Activated gamma-delta T cell treated with anti-CD3 and anti-CD28 coated beads, Interleukin-2, amount 50 U/mL, for 16 hours (primary cell): ENCODE results near the gene TXNRD2.
A peak's percentile ranks its signal among the peaks of the same experiment; 100 is the strongest.

ENCODE experiments used
- DNase-seq: peaks from one replicate; pipeline ENCODE4 v3.0.0-alpha.2; 2020; ENCODE audit warnings: low read depth

Gene TXNRD2

DNA sequence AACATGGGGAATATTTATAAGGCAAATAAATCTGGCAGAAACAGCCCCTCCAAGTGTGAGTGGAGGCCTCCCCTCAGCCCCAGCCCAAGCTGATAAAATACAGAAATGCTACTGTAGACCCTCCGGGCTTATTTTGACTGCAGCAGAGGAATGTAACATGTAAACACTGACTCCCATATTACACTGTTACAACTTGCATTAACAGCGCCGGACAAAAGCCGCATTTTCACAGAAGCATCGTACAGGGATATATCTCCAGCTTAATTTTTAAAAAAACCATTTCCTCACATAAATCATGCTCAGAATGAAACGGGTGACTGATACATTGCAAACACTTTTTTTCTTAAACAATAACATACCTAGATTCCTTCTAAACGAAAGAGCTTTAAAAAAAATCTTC lies 36.7 kb downstream of the TXNRD2 start:
- no peak for DNase-seq

DNA sequence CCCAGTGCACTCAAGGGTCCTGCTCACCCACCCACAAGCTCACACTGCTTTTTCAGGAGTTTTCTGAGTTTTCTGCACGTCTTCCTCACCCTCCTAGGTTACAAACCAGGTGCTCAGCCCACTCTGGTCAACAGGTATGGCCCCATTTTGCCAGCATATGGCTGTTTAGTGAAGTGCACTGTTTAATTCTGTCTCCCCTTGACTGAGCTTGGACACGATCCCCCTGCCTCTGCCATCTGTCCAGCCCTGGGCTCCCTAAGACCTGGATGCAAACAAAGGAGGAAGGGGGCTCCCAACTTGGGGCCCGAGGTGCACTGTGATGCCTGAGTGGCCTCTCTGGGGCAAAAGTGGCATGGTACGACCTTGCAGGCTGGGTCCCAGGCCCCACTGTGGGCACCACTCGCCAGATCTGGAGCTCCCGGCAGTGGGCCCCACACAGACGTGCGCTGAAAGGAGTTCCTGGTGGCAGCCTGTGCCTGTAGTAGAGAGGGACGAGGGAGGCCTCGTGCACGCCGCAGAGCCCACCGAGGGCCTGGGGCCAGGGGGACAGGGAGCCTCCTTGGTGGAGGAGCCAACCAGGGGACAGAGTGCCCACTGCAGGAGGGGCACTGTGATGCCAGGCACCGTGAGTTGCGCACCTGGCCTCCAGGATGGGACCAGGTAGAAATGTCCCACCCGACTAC lies 37.3 kb downstream of the TXNRD2 start:
- no peak for DNase-seq

DNA sequence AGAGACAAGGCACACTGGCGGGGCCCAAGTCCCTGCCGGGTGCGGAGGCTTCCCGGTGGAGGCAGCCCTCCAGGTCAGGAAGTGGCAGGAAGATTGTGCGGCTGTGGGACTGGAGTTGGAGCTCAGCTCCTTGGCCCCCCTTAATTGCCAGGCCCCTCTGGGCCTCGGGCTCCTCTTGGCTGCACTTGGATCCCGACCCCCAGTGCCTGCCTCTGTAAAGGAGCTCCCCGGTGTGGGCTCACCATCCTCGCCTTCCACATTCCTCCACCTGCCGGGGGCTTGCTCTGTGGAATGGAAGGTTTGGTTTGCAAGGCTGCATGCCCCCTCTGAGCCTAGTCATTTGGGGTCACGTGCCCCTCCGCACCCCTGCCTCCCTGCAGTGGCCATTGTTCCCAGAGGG lies 38.1 kb downstream of the TXNRD2 start:
- DNase-seq: no peak

GRCh38 chr22:19903031-19903430 lies 38.6 kb downstream of the TXNRD2 start:
- DNase-seq: no peak

DNA sequence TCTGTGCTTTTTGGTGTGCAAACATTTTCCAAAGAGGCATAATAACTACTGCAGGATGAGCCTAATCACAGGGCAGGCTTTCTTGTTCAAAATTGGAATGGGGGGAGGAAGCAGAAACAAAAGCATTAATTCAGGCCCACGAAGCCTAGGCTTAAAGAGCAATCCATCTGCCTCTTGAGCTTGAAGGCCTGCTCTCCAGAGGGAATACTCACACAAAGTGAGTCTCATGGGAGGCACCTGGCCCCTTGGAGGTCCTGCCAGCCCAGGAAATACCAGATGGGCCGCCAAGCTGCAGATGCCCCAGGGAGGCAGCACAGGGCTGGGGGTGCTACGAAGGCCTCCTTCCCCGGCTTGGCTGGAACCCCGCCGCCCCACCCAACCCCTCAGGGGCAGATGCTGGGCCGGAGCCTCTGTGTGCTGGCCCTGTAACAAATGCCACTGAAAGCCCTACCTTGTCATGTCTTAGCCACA lies 39.3 kb downstream of the TXNRD2 start:
- no peak for DNase-seq

DNA sequence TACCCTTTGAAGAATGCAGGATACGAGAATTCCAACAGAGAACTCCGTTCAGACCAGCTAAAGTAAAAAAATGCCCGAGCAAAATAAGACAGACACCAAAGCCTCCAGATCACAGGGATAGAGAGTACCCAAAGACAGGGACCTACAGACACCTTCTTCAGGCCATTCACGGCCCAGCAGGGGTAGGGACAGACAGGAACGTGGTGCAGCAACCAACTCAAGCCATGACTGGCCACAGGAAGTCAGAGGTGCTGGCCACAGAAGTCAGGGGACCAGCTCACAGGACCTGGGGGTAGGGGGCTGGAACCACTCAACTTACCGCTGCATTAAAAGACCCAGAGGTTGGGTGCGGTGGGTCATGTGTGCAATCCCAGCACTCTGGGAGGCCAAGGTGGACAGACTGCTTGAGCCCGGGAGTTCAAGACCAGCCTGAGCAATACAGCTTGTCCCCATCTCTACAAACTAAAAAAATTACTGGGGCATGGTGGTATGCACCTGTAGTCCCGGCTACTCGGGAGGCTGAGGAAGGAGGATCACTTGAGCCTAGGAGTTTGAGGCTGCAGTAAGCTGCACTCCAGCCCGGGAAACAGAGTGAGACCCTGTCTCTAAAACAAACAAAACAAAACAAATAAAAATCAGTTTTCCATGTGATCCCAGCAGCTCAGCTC lies 39.9 kb downstream of the TXNRD2 start:
- no peak for DNase-seq

GRCh38 chr22:19900707-19901436 lies 40.7 kb downstream of the TXNRD2 start:
- no peak for DNase-seq

GRCh38 chr22:19898831-19899567 lies 42.6 kb downstream of the TXNRD2 start:
- DNase-seq: no peak

GRCh38 chr22:19898145-19898544 lies 43.5 kb downstream of the TXNRD2 start:
- no peak for DNase-seq

DNA sequence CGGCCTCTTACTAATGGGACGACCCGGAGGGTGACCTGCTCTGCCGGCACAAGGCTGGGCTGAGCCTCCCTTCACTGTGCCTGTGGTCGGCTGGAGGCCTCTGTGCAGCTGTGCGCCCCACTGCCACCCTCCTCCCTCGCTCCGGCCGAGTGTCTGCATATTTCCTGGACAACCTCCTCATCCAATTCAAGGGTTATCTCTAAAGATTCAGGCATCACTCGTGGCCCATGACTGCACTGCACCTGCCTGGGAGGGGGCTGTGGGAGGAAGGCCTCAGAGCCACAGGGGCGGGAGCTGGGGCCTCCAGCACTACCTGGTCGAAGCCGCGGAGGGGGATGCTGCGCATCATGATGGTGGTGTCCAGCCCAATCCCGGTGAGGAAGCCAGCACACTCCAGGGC lies 43.9 kb downstream of the TXNRD2 start:
- DNase-seq: no peak

DNA sequence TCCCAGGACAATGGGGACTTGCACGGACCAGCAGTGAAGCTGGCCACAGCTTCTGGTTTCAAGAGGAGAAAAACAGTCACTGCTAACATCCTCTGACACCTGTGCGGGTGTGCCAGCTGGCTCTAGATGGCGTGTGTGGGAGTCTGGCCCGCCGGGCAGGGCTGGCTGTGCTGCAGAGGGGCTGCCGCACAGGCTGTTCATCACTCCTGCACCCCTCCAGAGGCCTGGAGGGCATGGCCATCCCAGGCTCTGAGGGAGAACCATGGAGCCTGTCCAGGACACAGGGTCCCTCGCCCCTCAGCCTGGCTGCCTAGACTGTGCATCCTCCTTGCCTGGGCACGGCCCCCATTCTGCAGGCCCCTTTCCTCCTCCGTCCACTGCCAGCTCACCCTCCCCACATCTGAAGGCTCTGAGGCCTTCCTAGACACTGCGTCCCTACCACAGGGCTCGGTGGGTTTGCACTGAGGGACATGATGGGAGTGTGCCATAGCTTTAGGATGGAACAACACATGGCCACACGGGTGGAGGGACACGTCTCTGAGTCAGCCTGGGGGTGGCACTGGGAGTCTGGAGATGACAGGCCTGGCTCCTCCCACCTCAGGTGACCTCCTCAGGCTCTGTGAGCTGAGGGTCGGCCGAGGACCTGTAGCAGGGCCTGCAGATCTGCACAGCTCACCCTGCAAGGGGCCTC lies 44.8 kb downstream of the TXNRD2 start:
- DNase-seq: no peak

DNA sequence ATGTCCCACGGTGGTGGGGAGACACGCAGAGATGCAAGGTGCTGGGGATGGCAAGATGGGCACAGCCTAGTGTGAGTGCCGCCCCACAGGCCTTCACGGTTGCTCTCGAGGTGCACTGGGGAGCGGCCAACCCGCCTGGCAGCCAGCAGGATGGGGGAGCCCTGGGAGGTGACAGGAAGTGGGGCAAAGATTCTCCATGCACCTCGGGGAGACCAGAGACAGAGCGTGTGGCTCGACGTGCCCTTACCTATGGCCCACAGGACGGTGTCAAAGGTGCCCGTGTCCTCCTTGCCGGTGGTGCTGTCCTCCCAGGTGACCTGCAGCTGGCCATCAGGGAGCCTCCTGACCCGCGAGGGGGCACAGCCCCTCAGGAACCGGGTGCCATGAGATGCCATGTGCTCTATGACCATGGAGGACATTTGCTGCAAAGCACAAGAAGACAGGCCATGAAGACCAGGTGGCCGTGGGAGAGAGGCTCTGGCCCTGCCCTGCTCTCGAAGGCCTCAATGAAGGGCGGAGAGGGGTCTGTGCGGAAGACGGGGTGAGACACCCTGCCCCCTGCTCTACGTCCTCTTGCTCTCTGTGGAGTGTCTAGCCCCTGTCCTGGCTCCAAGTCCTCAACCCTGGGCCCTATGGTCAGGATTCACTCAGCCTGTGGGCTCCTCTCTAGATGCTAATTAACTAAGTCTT lies 46.3 kb downstream of the TXNRD2 start:
- no peak for DNase-seq

GRCh38 chr22:19893363-19893762 lies 48.3 kb downstream of the TXNRD2 start:
- DNase-seq: no peak

GRCh38 chr22:19892925-19893324 lies 48.7 kb downstream of the TXNRD2 start:
- no peak for DNase-seq

GRCh38 chr22:19892257-19892879 lies 49.2 kb downstream of the TXNRD2 start:
- DNase-seq: peak; percentile 32

DNA sequence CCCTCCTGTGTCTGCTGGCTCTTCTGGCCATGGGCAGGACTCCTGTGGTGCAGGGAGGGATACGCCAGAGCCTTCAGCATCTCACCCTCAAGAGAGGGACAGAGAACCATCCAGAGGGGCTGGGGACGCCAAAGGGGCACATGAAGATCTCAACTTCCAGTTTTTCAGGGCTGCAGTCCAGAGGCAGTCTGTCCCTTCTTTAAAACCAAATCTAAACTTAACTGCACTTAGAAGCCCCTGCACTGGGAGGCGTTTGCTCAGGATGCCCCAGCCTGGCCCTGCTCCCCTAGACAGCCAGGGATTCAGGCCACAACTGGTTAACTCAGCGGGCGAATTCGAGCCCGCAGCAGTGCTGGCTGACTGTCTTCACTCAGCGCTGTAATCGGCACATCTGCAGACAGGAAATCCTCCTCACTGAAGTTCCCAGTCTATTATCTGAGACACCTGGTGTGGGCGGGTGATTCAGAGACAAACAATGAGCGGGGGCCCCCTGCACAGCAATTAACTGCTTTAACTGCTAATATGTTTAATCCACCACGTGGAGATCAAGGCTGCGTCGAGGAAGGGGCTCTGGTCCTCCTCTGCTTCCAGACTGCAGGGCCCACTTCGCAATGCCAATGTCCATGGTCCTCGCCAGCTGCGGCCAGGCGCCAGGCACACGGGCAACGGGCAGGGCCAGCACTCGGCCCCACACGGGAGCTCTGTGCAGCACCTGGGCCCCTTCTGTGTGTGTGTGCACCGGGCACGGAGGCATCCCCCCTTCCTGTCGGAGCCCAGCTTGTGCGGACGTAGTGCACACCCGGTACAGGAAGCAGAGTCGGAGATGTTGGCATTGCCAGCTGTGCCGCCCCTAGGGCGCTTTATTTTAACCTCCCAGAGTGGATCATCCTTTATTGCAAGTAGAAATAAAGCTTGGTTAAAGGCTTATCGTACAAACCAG lies 50.0 kb downstream of the TXNRD2 start:
- DNase-seq: peak; percentile 76

GRCh38 chr22:19890502-19891316 lies 50.9 kb downstream of the TXNRD2 start:
- no peak for DNase-seq

- DNase-seq: no peak
These were observed 51.7 kb downstream of the TXNRD2 start for GRCh38 chr22:19889951-19890350.
